Amygdala (tissue), 56 donors: ENCODE data around the gene ABL1.

ENCODE experiments used
- DNase-seq, 56 donors: peaks; one replicate each; lab custom pipeline; 2025; lab: John Stamatoyannopoulos, UW

Gene ABL1

DNA sequence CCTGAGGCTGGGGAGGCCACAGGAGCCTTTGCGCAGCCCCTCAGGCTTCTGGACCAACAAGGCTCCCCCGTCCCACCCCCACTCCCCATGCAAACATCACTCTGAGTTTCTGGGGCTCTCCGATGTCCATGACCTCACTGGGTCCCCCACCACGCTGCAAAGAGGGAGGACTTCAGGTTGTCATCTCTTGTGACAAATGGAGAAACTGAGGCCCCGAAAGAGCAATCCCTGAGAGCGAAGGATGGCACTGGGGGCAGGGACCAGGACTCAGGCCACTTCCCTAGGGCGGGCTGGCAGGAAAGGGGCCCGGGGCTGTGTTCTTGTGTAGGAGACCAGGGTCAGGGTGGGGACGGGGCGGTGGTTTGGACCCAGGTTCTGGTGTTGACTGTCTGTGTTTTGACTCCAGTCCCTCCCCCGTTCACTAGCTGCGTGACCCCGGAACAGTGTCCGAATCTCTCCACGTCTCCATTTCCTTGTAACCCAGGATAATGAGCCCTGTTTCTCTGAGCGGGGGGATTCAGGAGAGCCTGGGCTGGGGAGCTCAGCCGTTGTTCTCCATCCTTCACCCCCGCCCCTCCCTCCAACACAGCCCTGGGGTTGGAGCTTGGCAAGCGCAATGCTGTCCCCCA lies 90.1 kb downstream of the ABL1 start:
- no peak for DNase-seq

DNA sequence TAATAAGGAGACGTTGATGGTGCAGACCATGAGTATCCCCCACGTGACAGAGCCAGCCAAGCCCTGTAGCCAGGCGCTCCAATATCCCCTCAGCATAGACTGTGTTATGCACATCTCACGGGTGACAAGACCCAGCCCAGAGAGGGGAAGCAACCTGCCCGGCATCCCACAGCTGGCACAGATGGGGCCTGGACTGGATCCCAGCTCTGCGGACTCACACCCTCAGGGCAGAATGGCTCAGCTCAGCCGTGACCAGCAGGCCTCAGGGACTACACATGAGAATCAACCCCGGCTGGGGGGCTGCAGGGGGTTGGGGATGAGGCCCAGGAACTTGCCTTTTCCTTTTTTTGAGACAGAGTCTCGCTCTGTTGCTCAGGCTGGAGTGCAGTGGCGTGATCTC lies 92.3 kb downstream of the ABL1 start:
- DNase-seq: no peak

DNA sequence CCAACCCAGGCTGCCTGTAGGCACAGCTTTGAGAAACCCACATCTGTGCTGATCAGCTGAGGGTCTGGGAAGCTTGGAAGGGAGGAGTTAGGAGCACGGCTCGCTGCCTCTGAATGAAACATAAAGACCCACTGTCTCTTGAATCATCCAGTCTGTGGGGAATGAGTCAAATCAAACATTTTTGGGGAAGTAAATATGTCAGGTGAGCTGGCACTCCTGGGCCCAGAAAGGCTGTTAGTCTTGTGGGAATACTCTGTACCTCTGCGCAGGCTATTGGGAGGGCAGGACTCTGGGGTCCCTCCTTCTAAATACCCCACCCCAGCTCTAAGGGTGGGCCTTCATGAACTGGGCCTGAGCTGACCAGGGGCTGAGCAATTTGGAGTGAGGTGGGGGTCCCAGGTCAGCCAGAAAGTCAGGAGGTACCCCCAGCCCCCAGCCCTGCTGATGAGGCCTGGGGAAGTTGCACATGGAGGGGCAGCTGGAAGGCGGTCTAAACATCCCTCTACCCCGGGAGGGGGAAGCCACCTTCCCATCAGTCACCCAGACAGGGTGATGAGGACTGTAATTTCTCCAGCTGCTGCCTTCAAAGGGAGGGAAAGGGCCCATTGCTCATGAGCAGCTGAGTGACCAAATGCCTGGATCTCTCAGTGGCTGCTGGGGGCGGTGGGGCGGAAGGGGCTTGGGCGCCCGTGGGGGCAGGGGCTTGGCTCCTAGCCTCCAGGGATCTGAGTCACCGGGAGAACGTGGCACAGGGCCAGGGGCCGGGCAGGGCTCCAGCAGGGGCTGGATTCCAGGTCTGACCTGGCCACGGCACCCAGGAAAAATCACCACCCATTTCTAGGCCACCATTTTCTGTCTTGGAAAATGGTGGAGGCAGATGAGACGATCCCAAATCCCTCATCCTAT lies 93.2 kb downstream of the ABL1 start:
- DNase-seq: peak in 4 of 56 donors; percentile 5 to 28 (median 14)

GRCh38 chr9:130929571-130930038 lies 94.6 kb downstream of the ABL1 start:
- no peak for DNase-seq

DNA sequence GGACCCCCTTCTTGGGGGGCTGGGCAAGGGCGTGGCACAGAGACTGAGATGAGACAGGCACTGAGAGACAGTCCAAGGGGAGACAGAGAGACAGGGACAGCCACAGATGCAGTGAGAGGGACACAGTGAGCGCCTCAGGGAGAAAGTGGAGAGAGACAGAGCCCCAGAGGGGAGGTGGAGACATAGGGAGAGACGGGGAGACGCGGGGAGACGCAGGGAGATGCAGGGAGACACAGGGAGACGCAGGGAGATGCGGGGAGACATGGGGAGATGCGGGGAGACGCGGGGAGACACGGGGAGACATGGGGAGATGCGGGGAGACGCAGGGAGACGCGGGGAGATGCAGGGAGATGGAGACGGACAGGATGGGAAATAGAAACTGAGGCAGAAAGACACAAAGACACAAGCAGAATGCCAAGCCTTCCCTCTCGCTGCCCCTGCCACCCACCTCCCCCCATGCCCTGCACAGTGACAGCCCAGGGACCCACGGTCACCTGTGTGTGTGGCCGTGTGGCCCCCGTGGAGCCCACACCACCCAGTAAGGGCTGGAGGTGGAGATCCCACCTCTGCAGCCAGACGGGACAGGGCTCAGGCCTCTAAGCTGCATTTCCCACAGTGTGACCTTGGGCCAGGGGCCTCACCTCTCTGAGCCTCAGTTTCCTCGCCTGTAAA lies 95.2 kb downstream of the ABL1 start:
- DNase-seq: no peak

DNA sequence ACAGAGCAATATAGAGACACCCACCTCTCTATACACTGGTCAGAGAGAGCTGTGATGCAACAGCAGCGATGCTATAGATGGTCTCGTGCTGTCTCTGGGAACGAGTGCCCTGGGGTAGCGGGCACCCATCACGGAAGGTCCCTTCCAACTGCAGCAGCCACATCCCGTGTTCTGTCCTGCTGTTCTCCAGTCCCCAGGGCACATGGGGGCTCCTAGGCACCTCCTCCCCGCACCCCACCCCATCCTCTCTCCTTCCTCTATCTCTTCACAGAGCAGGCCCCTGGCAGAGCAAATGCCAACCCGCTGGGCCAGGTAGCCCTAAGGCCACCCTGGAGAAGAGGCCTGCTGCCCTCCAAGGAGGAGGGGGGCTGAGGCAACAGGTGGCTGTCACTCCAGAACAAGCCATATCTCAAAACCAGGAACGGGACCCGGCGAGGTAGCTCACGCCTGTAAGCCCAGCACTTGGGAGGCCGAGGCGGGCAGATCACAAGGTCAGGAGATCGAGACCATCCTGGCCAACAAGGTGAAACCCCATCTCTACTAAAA lies 95.8 kb downstream of the ABL1 start:
- no peak for DNase-seq

DNA sequence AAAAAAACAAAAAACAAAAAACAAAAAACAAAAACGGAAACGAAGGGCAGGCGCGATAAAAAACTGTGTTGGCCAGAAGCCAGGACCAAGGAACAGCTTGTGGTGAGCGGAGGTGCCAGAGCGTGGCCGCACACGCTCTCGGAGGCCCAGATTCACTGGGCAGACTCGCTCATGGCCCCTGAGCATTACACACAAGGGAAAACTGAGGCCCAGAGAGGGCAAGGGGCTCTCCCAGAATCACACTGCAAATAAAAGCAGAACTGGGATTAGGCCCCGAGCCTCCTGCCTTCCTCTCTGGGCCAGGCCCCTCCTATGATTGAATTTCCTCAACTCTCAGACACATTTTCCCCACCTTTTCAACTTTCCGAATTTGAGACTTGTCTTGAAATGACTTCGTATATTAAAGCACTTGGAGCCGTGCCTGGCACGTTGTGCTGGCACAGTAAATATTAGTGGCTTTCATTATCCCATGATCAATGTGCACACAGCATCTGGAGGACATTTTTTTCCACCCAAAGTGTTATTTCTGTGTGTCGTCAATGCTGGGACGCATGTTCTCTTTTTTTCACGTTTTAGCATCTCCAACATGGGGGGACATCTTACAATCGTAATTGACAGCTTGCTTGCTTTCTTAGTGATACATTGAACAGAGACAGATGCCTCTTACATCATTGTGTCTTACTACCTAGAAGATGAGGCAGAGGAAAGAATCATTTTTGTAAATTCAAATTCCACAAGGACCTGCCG lies 96.6 kb downstream of the ABL1 start:
- DNase-seq: no peak

- no peak for DNase-seq
Measured at GRCh38 chr9:130932255-130933079, 97.4 kb downstream of the ABL1 start.

GRCh38 chr9:130933114-130934046 lies 98.3 kb downstream of the ABL1 start:
- no peak for DNase-seq

DNA sequence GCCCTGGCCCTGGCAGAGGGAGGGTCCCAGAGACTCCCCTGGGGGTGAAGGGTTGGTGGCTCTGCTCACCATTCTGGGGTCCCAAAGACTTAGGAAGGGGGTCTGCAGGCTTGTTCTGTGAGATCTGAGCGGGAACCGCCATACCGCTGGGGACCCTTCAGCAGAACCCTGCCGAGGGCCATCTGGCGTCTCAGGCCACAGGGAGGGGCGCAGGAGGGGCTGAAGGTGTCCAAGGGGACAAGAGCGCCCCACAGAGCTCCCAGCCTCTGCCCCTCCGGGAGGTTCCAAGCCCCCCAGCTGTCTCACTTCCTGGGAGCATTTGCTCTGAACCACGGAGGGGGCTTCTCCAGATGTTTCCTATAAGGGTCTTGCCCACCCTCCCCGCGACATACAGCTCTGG lies 99.2 kb downstream of the ABL1 start:
- no peak for DNase-seq

GRCh38 chr9:130934702-130935647 lies 99.9 kb downstream of the ABL1 start:
- no peak for DNase-seq

GRCh38 chr9:130935648-130936271 lies 100.7 kb downstream of the ABL1 start:
- DNase-seq: no peak

- DNase-seq: peak in 13 of 56 donors; percentile 7 to 52 (median 28)
Measured at GRCh38 chr9:130936285-130937117, 101.4 kb downstream of the ABL1 start.
